CD4-positive, alpha-beta T cell treated with Interleukin-15 for 4 hours (primary cell): Measurements from ENCODE around the gene DNLZ.
A peak's percentile ranks its signal among the peaks of the same experiment; 100 is the strongest.
"Not testable (repeated sequence)": the region's sequence is repeated elsewhere in the genome, so short reads cannot be mapped to it uniquely, and the experiment has no call there.

ENCODE experiments used
- DNase-seq: peaks from one replicate; pipeline ENCODE4 v3.0.0-alpha.2; 2020; ENCODE audit warnings: low spot score

Gene DNLZ

DNA sequence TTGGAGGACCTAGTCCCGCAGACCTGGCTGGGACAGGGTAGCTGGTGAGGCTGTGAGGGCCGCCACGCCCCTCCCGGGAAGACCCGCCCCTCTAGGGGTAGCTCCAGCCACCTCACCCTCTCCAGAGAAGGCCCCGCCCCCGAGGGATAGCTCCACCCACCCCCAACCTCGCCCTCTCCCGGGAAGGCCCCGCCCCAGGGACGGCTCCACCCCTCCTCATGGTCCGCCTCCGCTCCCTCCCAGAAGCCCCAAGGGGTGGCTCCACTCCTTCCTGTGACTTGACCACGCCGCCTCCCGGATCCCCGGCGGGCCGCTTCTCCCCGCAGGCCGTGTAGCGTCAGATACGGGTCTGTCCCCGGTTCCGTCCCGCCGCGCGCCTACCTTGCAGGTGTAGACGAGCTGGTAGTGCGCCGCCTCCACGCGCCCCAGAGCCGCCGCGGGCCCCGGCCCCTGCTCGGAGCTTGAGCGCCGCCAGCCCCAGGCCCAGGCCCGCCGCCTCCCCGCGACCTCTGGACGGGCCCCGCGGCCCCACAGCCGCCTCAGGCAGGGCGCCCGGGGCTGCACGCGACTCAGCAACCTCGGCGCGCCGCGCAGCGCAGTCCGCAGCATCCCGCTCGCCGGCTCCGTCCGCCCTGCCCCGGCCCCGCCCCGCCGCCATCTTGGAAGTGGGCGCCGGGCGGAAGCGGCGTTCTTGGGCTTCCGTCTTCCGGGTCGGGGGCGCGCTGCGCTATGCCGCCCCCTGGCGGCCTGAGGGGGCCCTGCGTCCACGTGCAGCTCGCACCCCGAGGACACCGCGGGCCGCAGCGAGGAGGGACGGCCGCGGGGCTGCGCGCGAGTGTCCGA is at the start of gene DNLZ:
Gene DNLZ (minus strand): TSS at position 639 of the 843 bp plus-strand sequence. CDS start 30 bp downstream, at position 609.
- DNase-seq: peak; percentile 94

- DNase-seq: no peak
These were observed 49.4 kb upstream of the DNLZ start for GRCh38 chr9:136412962-136413361.

- no peak for DNase-seq
These were observed 47.8 kb upstream of the DNLZ start for GRCh38 chr9:136411378-136411777.

DNA sequence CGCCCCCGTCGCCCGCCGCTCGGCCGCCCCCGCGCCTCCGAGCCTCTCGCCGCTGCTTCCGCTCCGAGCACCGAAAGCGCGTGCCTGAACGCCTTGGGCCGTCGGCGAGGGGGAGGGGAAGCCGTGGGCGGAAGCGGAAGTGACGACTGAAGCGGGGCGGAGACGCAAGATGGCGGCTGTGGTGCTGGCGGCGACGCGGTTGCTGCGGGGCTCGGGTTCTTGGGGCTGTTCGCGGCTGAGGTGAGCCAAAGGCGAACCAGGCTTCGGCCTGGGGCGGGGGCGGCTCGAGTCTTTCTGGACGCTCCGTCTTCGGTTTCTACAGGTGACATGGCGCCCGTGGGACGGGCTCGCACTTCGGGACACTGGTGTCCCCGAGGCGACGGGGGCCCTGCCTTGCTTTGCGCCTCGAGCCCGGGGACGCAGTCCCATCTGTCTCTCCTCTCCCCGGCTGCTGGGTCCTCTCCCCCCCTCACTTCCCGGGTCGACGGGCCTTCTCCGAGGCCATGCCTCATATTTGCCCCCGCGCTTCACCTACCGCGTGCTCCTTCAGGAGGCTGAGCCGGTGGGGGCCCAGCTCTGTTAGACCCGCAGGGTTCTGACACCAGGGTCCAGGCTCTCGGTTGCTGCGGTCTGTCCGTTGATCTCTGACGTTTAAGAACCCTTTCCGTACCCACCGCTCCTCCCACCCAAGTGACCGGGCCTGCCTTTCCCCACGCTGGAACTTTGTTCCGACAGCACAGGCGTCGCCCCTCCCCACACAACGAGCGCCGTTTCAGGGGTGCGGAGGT is 47.1 kb upstream of the DNLZ start, which contains the start of the genes ENTR1 and PMPCA:
Gene ENTR1 (minus strand): TSS at position 115 of the 788 bp plus-strand sequence. CDS start 217 bp downstream, outside the sequence.
Gene PMPCA (plus strand): TSS at position 159 of the 788 bp plus-strand sequence. CDS start 11 bp downstream, at position 170.
- DNase-seq: peak; percentile 92

DNA sequence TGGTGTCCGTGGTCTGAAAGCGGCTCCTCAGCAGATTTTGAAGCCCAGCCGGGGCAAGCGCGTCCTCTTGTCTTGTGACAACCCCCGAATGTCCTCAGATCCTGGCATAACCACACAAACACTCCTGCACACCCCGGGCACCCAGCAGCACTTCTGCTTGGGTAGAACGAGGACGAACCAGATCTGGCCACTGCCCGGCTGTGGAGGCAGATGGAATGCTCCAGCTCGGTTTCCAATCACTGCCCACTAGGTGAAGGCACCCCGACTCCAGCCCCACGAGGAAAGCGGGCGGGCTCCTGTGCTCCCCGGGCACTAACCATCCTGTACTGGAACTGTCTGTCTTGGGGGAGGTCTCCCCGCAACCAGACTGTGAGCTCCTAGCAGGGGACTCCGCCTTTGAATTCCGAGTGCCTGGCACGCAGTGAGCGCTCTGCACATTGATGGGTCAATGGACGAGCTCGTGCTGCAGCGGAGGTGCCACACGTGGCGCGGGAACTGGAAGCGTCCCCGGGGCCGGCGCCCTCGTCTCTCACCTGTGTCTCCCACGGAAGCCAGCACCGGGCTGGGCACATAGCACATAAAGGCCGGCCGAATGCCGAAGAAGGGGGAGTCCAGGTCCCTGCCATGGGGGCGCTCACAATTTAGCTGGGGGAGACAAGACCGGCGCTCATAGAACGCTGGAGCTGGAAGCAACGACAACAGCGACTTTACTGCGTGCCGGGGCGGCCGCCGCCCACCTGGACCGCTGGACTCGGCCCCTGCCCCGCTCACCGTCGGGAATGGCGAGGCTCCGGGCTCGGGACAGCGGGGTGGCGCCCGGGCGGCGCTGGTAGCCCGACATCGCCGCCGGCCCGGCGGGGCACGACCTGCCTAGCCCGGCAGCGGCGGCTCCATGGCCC is 46.3 kb upstream of the DNLZ start:
- no peak for DNase-seq

DNA sequence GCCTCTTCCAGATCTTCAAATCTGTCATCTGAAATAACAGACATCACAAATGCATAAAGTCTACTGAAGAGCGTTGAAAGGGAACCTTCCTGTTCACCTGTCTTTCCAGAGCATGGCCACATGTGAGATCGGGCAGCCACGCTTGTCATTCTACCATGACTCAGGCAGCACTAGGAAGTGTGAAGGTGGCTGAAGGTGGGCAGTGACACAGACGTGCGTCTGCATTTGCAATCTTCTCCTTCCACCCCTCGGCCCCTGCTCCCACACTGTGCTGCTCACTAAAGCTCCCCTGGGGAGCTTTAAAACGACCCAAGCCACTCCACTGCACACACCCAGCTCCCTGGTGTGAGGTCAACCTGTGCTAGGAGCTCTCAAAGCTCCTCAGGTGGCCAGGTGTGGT is 44.4 kb upstream of the DNLZ start:
- DNase-seq: no peak

- DNase-seq: not testable (repeated sequence)
These were observed 43.5 kb upstream of the DNLZ start for GRCh38 chr9:136407061-136407460.

DNA sequence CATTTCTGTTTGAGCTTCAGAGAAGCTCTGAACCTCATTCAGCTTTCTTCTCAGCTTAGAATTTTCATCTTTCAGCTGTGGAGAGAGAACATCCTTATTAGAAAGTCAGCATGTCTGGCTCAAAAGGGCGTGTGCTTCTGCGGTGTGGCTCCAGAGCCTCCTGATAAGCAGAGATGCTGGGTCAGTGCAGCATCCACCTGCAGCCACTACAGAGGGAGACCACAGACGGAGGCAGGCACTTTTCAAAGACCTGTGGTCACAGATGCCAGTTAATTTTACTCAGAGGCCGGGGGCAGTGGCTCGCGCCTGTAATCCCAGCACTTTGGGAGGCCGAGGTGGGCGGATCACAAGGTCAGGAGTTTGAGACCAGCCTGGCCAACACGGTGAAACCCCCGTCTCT is 42.4 kb upstream of the DNLZ start:
- not testable (repeated sequence) for DNase-seq

- no peak for DNase-seq
These were observed 41.9 kb upstream of the DNLZ start for GRCh38 chr9:136405481-136405880.

DNA sequence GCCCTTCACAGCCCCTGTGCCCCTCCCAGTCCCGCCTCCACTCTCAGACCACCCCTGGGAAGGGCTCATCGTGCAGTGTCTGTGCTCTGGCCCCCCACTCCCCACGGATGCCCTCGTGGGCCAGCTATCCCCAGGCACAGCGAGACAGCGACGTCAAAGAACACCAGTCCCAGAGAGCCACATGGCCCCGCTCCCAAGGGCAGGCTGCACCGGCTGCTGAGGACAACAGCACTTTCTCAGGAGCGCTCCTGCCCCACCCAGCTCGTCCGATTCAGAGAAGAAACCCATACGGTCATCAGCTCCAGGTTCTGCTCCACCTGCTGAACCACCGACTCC is 41.2 kb upstream of the DNLZ start:
- DNase-seq: no peak

- DNase-seq: peak; percentile 38
These were observed 40.6 kb upstream of the DNLZ start for GRCh38 chr9:136403915-136404800.

DNA sequence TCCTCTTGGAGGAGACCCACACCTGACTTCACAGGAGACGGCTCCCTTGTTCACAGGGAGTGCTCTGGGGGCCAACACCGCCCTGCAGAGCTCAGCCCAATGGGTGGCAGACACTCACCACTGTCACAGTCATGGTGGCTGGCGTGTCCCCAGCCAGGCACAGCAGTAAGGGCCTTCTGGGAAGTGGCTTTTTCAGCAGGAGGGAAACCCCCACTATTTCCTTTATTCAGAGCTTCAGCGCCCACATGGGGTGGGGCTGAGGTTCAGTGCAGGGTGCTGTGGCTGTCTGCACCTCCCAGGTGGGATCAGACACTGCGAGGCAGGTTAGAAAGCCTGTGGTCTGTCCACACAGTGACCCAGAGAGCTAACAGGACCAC is 40.0 kb upstream of the DNLZ start:
- peak; percentile 89 for DNase-seq

DNA sequence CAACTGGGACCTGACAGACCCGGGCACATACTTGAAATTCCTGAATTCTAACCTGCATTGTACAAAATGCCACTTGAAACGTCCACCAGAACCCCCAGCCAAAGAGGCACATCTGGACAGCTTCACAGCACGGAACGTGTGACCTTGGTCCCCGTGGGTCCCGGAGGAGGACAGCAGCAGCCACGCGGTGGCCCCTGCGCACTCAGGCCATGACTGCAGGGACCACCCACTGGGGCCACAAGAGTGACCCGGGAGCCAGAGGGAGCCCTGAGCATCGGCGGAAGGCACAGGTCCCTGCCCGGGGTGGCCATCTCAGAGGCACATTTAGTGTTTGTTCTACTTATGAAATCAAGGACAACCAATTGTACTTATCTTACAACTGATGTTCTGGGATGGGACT is 38.5 kb upstream of the DNLZ start:
- DNase-seq: no peak

DNA sequence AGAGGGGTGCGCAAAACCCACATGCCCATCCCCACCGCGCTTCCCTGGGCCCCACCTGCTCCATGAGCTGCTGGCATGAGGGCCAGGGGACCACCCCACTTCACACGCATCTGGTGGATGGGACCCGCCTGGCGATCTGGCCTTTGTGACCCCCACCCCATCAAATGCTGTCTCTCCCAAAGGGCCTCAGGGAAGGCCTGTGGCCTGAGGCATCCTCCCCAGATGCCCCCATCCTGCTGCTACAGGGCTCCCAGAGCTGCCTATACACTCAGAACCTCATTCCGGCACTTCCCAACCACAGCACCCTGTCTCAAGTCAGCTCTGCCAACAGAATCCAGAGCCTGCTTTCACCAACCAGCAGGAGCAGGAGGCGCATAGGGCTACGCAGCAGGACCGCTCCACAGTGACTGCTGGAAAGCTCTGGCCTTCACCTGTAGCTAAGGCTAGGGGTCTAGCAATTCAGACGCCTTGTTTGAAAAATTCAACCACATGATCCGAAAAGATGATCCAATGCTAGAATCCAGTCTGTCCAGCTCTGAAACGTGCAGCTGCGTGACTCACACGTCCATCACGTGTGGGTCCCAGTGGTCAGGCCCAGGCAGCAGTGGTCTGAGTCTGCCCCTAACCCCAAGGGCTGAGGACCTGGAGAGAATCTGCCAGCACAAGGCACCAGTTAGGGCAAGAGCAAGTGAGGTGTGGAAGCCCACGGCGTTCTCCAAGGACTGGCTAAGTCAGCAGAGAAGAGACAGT is 37.8 kb upstream of the DNLZ start:
- no peak for DNase-seq

- DNase-seq: peak; percentile 87
These were observed 36.7 kb upstream of the DNLZ start, which contains the start of gene SNAPC4 for GRCh38 chr9:136400038-136400834. SNAPC4 (minus strand) TSS chr9:136400170; CDS start chr9:136398428, 1,742 bp downstream.

DNA sequence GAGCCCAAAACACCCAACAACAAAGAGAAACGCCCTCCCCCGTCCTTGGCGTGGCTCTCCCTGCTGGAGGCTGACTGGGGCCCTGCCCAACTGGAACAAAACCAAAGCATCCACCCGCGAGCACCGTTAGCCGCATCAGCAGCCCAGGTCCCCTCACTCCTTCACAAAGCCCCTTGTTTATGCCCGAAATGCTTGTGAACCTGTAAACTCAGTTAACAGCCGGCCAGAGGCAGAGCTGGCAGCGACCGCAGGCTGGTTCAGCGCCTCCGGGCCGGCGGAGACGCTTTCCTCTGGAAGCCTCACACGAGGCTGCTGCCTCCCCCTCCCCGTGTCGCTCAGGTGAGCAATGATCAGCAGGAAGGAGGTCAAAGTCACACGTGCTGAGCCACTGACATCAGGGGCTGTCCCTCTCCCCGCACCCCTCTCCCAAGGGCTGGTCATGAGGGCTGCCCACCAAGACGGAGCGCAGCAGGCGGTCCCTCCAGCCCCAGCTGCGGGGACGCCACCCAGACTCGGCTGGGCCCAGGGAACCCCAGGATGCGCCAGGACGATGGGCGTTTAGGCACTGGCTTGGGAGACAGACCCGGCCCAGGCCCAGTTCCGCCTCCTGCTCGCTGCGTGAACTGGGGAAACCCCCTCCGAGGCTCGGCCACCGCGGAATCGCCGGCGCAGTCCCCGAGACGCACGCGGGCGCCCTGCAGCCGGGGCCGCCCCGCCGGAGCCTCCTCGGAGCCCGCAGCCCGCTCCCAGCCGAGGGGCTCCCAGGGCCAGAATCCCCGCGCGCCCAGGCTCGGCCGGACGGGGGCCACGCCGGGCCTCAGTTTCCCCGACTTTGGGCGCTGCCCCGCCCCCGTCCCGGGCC is 35.9 kb upstream of the DNLZ start:
- DNase-seq: peak; percentile 26

- no peak for DNase-seq
These were observed 34.7 kb upstream of the DNLZ start for GRCh38 chr9:136398286-136398685.

GRCh38 chr9:136397643-136398042 is 34.1 kb upstream of the DNLZ start:
- no peak for DNase-seq

DNA sequence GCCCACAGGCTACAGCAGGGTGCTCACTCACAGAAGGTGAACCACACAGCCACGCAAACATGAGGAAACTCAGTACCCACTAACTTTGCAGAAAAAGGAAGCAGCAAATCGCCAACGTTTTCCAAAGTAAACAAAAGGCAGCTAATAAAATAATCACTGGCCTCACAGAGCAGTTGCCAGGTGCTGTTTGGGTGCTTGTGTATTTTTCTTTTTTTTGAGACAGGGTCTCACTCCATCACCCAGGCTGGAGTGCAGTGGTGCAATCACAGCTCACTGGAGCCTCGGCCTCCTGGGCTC is 32.6 kb upstream of the DNLZ start:
- no peak for DNase-seq
